ENCODE measurements around the gene RAP2B. TPM values are rescaled to one million over a fixed set of nuclear protein-coding genes. Genes with fewer than 3 reads are reported as not detected.

Gene RAP2B
- total and polyA plus RNA-seq, 2 of the 13 experiments (the other 11 are each of a cell fraction or from before 2014, with no cell fraction given): 6.4 to 7.1 TPM

DNA sequence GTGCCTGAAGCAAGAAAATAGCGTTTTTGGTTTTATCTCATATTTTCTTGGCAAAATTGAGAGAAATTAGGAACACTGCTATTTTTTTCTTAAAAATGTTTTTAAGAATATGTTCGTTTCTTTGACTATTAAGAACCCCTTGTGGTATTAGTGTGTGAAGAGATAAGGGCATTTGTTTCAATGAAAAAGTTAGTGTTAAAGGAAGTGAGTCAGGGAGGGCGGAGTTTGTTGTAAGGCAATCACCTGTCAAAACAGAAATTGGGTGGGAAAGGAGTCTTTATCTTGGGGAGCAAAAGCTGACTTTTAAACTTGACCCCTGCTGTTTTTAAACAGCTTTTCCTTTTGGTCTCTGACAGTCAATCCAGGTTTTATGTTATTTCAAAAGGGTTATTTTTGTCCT, 4.2 kb downstream of the RAP2B start (continued):
- TF ChIP-seq, protein P1, sequence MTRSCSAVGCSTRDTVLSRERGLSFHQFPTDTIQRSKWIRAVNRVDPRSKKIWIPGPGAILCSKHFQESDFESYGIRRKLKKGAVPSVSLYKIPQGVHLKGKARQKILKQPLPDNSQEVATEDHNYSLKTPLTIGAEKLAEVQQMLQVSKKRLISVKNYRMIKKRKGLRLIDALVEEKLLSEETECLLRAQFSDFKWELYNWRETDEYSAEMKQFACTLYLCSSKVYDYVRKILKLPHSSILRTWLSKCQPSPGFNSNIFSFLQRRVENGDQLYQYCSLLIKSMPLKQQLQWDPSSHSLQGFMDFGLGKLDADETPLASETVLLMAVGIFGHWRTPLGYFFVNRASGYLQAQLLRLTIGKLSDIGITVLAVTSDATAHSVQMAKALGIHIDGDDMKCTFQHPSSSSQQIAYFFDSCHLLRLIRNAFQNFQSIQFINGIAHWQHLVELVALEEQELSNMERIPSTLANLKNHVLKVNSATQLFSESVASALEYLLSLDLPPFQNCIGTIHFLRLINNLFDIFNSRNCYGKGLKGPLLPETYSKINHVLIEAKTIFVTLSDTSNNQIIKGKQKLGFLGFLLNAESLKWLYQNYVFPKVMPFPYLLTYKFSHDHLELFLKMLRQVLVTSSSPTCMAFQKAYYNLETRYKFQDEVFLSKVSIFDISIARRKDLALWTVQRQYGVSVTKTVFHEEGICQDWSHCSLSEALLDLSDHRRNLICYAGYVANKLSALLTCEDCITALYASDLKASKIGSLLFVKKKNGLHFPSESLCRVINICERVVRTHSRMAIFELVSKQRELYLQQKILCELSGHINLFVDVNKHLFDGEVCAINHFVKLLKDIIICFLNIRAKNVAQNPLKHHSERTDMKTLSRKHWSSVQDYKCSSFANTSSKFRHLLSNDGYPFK (CRISPR knock-in tag; IDR thresholded peaks at IDR 0.05; ENCODE audit: borderline replicate concordance): no peak
- TF ChIP-seq KLF11 (CRISPR knock-in tag; IDR thresholded peaks at IDR 0.05): no peak
- TF ChIP-seq, protein P2, sequence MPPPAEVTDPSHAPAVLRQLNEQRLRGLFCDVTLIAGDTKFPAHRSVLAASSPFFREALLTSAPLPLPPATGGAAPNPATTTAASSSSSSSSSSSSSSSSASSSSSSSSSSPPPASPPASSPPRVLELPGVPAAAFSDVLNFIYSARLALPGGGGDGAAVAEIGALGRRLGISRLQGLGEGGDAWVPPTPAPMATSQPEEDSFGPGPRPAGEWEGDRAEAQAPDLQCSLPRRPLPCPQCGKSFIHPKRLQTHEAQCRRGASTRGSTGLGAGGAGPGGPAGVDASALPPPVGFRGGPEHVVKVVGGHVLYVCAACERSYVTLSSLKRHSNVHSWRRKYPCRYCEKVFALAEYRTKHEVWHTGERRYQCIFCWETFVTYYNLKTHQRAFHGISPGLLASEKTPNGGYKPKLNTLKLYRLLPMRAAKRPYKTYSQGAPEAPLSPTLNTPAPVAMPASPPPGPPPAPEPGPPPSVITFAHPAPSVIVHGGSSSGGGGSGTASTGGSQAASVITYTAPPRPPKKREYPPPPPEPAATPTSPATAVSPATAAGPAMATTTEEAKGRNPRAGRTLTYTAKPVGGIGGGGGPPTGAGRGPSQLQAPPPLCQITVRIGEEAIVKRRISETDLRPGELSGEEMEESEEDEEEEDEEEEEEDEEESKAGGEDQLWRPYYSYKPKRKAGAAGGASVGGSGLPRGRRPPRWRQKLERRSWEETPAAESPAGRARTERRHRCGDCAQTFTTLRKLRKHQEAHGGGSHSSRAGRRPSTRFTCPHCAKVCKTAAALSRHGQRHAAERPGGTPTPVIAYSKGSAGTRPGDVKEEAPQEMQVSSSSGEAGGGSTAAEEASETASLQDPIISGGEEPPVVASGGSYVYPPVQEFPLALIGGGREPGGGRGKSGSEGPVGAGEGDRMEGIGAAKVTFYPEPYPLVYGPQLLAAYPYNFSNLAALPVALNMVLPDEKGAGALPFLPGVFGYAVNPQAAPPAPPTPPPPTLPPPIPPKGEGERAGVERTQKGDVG (CRISPR knock-in tag; IDR thresholded peaks at IDR 0.05; ENCODE audit: borderline replicate concordance): no peak
- TF ChIP-seq, protein P3, sequence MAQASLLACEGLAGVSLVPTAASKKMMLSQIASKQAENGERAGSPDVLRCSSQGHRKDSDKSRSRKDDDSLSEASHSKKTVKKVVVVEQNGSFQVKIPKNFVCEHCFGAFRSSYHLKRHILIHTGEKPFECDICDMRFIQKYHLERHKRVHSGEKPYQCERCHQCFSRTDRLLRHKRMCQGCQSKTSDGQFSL (CRISPR knock-in tag; IDR thresholded peaks at IDR 0.05): no peak
- TF ChIP-seq, protein P4, sequence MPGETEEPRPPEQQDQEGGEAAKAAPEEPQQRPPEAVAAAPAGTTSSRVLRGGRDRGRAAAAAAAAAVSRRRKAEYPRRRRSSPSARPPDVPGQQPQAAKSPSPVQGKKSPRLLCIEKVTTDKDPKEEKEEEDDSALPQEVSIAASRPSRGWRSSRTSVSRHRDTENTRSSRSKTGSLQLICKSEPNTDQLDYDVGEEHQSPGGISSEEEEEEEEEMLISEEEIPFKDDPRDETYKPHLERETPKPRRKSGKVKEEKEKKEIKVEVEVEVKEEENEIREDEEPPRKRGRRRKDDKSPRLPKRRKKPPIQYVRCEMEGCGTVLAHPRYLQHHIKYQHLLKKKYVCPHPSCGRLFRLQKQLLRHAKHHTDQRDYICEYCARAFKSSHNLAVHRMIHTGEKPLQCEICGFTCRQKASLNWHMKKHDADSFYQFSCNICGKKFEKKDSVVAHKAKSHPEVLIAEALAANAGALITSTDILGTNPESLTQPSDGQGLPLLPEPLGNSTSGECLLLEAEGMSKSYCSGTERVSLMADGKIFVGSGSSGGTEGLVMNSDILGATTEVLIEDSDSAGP (CRISPR knock-in tag; IDR thresholded peaks at IDR 0.05; ENCODE audit: borderline replicate concordance): no peak
- TF ChIP-seq, protein P5, sequence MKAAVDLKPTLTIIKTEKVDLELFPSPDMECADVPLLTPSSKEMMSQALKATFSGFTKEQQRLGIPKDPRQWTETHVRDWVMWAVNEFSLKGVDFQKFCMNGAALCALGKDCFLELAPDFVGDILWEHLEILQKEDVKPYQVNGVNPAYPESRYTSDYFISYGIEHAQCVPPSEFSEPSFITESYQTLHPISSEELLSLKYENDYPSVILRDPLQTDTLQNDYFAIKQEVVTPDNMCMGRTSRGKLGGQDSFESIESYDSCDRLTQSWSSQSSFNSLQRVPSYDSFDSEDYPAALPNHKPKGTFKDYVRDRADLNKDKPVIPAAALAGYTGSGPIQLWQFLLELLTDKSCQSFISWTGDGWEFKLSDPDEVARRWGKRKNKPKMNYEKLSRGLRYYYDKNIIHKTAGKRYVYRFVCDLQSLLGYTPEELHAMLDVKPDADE (CRISPR knock-in tag; IDR thresholded peaks at IDR 0.05): no peak
- TF ChIP-seq, protein P6, sequence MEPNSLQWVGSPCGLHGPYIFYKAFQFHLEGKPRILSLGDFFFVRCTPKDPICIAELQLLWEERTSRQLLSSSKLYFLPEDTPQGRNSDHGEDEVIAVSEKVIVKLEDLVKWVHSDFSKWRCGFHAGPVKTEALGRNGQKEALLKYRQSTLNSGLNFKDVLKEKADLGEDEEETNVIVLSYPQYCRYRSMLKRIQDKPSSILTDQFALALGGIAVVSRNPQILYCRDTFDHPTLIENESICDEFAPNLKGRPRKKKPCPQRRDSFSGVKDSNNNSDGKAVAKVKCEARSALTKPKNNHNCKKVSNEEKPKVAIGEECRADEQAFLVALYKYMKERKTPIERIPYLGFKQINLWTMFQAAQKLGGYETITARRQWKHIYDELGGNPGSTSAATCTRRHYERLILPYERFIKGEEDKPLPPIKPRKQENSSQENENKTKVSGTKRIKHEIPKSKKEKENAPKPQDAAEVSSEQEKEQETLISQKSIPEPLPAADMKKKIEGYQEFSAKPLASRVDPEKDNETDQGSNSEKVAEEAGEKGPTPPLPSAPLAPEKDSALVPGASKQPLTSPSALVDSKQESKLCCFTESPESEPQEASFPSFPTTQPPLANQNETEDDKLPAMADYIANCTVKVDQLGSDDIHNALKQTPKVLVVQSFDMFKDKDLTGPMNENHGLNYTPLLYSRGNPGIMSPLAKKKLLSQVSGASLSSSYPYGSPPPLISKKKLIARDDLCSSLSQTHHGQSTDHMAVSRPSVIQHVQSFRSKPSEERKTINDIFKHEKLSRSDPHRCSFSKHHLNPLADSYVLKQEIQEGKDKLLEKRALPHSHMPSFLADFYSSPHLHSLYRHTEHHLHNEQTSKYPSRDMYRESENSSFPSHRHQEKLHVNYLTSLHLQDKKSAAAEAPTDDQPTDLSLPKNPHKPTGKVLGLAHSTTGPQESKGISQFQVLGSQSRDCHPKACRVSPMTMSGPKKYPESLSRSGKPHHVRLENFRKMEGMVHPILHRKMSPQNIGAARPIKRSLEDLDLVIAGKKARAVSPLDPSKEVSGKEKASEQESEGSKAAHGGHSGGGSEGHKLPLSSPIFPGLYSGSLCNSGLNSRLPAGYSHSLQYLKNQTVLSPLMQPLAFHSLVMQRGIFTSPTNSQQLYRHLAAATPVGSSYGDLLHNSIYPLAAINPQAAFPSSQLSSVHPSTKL (CRISPR knock-in tag; IDR thresholded peaks at IDR 0.05): 0 out of 2 replicates have a peak, but pooled peaks have one; percentile 16
- TF ChIP-seq, protein P7, sequence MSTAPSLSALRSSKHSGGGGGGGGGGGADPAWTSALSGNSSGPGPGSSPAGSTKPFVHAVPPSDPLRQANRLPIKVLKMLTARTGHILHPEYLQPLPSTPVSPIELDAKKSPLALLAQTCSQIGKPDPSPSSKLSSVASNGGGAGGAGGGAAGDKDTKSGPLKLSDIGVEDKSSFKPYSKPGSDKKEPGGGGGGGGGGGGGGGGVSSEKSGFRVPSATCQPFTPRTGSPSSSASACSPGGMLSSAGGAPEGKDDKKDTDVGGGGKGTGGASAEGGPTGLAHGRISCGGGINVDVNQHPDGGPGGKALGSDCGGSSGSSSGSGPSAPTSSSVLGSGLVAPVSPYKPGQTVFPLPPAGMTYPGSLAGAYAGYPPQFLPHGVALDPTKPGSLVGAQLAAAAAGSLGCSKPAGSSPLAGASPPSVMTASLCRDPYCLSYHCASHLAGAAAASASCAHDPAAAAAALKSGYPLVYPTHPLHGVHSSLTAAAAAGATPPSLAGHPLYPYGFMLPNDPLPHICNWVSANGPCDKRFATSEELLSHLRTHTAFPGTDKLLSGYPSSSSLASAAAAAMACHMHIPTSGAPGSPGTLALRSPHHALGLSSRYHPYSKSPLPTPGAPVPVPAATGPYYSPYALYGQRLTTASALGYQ (CRISPR knock-in tag; IDR thresholded peaks at IDR 0.05): no peak
